Spleen (tissue), 11 donors: ENCODE results near the gene HNF4A. TPM values are rescaled to one million over a fixed set of nuclear protein-coding genes. Genes with fewer than 3 reads are reported as not detected.

Source experiments
- DNase-seq: peaks from one replicate; pipeline ENCODE4 v3.0.0-alpha.2; 2020
- H3K27ac ChIP-seq, 8 donors: fragments of 200-600 bp; sonication (generic) in 7 of 8; 1 replicate in 4 of 8; 2 replicates in 4 of 8; pipeline versions ENCODE4 v1.5.0 to v1.8.0; 2016 to 2021; ENCODE audit warnings: inconsistent platforms in 4 of 8, mild to moderate bottlenecking in 4 of 8, moderate library complexity in 1 of 8
- H3K27me3 ChIP-seq, 7 donors: fragments of 200-600 bp; sonication (generic) in 6 of 7; replicated peaks in 1 of 7; 1 replicate in 4 of 7; 2 replicates in 3 of 7; pipeline versions ENCODE4 v1.5.0 to v1.8.0; 2016 to 2021; ENCODE audit warnings: inconsistent platforms in 3 of 7, mild to moderate bottlenecking in 1 of 7
- H3K36me3 ChIP-seq, 6 donors: fragments of 200-600 bp; sonication (generic) in 5 of 6; 1 replicate in 4 of 6; 2 replicates in 2 of 6; pipeline versions ENCODE4 v1.5.0 to v1.8.0; 2016 to 2021; ENCODE audit warnings: inconsistent platforms in 2 of 6
- H3K4me1 ChIP-seq, 6 donors: fragments of 200-600 bp; sonication (generic) in 5 of 6; 1 replicate in 3 of 6; 2 replicates in 3 of 6; pipeline versions ENCODE4 v1.5.0 to v1.8.0; 2016 to 2021; ENCODE audit warnings: inconsistent platforms in 3 of 6
- H3K4me3 ChIP-seq, 8 donors: fragments of 200-600 bp; sonication (generic) in 7 of 8; 1 replicate in 4 of 8; 2 replicates in 4 of 8; pipeline versions ENCODE4 v1.5.0 to v1.8.0; 2016 to 2021; ENCODE audit warnings: inconsistent platforms in 4 of 8, mild to moderate bottlenecking in 4 of 8, moderate library complexity in 2 of 8
- H3K9me3 ChIP-seq, 8 donors: fragments of 200-600 bp; sonication (generic) in 7 of 8; 1 replicate in 4 of 8; 2 replicates in 4 of 8; pipeline versions ENCODE4 v1.5.0 to v1.8.0; 2016 to 2021; ENCODE audit warnings: inconsistent platforms in 4 of 8
- POLR2A ChIP-seq, 3 donors: fragments of 450-650 bp; IDR thresholded peaks; one replicate each; pipeline ENCODE4 v1.5.1; 2017; ENCODE audit warnings: antibody characterized with exemption in 3 of 3, mild to moderate bottlenecking in 1 of 3
- POLR2AphosphoS5 ChIP-seq, 3 donors: sonication (generic); formaldehyde crosslinking; IDR thresholded peaks; one replicate each; pipeline ENCODE4 v1.5.1; 2017; ENCODE audit warnings: antibody characterized with exemption in 3 of 3
- WGBS, 5 donors: extraction: QIAGEN DNeasy Blood & Tissue Kit in 3 of 5; methylation state at CpG; one replicate each; pipeline versions ENCODE4 v1.1.5 to v1.1.7; 2013 to 2018; 5-methylcytosine and 5-hydroxymethylcytosine counted together
- intact Hi-C: fragments of 100-400 bp; cut with DNase I; formaldehyde crosslinking; loops from one replicate; pipeline ENCODE4 v1.15.0; 2023; ENCODE audit warnings: low total_unique reads
- polyA plus RNA-seq, 3 donors: library from polyadenylated mRNA; stranded (reverse); fragments of 200-250 nt; gene quantifications; one replicate each; pipeline ENCODE4 v1.2.1, GENCODE V29; 2013
- total RNA-seq, 7 donors: library from RNA; depleted of rRNA in 3 of 7; stranded (reverse); fragments of >200 nt in 3 of 7; fragmentation: NEBNext Ultra II Directional in 4 of 7; extraction: Animal tissue kit (Norgen Biotek cat#: 25700) in 4 of 7; gene quantifications; one replicate each; pipeline versions ENCODE4 v1.1.0 to v1.2.1, GENCODE V29; 2016 to 2021
- TF ChIP-seq, protein P1 (sequence below), 11 experiments: fragments of 200-600 bp in 7 of 11; fragments of 450-650 bp in 4 of 11; sonication (generic) in 4 of 11; IDR thresholded peaks in 8 of 11; conservative IDR thresholded peaks in 3 of 11; 1 replicate in 7 of 11; 2 replicates in 4 of 11; pipeline versions ENCODE4 v1.4.0 to v1.8.0; 2016 to 2021; ENCODE audit warnings: antibody characterized with exemption in 11 of 11, inconsistent platforms in 4 of 11, mild to moderate bottlenecking in 1 of 11
- donor health status: healthy with polysubstance abuse.
- donor health status: DM: no; HTN: no; CAD: no; lungs with moderate emphysema.
- donor health status: DM: no; HTN: no; CAD: no.
- donor health status: Bipolar disorder and iron deficiency.
- donor health status: healthy.
- donor health status: DM: no; HTN: no; CAD: no.
- donor health status: DM: yes; HTN: yes; CAD: no.

The HNF4A gene
- total and polyA plus RNA-seq, 10 donors: 0.03 TPM; not detected in 9

DNA sequence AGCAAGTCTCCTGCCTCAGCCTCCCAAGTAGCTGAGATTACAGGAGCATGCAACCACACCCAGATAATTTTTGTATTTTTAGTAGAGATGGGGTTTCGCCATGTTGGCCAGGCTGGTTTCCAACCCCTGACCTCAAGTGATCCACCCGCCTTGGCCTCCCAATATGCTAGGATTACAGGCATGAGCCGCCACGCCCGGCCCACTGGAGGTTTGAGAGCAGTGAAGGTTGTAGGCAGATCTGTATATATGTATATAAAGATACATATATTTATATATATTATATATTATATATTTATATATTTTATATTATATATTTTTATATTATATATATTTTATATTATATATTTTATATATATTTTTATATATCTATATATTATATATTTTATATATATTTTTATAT, 82.0 kb downstream of the HNF4A start:
- Histone ChIP-seq H3K4me3 (no peak overlapping the region), H3K9me3 (no peaks in the 10 kb centered on the region), H3K36me3 (no peaks in the 10 kb centered on the region), H3K27me3 (peaks cover 0 to 34% (median 0%) of the 10 kb centered on the region in 7 donors), H3K4me1 (no peaks in the 10 kb centered on the region), H3K27ac (no peak overlapping the region)
- intact Hi-C loops: no loop called here
- no peak for DNase-seq
- 89 to 98% (median 93%) methylated on average over 5 of the region's 5 CpGs for WGBS, 5 donors
- TF ChIP-seq POLR2A (IDR thresholded peaks at IDR 0.05) (no peak), POLR2AphosphoS5 (IDR thresholded peaks at IDR 0.05) (no peak)
- TF ChIP-seq, protein P1, sequence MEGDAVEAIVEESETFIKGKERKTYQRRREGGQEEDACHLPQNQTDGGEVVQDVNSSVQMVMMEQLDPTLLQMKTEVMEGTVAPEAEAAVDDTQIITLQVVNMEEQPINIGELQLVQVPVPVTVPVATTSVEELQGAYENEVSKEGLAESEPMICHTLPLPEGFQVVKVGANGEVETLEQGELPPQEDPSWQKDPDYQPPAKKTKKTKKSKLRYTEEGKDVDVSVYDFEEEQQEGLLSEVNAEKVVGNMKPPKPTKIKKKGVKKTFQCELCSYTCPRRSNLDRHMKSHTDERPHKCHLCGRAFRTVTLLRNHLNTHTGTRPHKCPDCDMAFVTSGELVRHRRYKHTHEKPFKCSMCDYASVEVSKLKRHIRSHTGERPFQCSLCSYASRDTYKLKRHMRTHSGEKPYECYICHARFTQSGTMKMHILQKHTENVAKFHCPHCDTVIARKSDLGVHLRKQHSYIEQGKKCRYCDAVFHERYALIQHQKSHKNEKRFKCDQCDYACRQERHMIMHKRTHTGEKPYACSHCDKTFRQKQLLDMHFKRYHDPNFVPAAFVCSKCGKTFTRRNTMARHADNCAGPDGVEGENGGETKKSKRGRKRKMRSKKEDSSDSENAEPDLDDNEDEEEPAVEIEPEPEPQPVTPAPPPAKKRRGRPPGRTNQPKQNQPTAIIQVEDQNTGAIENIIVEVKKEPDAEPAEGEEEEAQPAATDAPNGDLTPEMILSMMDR (IDR thresholded peaks at IDR 0.05 in 8 of 11, conservative IDR thresholded peaks at IDR 0.05 in 3 of 11): no peak

DNA sequence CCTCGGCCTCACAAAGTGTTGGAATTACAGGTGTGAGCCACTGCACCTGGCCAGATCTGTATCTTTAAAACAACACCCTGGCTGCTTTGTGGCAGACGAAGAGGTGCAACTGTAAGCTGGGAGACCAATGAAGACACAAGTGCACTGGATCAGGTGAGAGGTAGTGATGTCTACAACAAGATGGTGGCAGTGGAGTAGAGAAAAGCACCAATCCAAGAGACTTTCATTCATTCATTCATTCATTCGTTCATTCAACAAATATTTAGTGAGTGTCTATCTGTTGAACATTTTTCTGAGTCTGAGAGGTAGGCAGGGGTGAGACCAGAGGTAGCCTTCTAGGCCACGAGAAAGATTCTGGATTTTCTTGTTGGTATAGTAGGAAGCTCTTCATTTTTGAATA, 83.3 kb downstream of the HNF4A start:
- whole genome bisulfite sequencing, 5 donors: 85 to 91% (median 88%) methylated on average over 4 of the region's 4 CpGs
- intact Hi-C loops: no loop called here

DNA sequence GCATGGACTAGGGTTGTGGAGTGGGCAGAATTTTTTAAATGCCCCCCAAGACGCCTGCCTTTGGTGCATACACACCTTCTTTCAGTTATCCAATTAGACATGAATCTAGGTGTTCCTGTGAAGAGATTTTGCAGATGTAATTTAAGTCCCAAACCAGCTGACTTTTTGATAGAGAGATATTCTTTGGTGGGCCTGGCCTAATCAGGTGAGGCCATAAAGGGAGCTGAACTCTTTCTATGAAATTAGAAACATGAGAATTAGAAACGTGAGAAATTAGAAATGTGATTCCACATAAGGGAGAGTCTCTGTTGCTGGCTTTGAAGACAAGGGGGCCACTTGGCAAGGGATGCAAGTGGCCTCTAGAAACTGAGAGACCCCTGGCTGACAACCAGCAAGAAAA, 83.8 kb downstream of the HNF4A start:
- H3K27ac ChIP-seq: no peak overlapping the region
- H3K9me3 ChIP-seq: no peaks in the 10 kb centered on the region
- WGBS, 5 donors: 62 to 74% (median 67%) methylated on average over 2 of the region's 2 CpGs
- TF ChIP-seq, protein P1 (IDR thresholded peaks at IDR 0.05 in 8 of 11, conservative IDR thresholded peaks at IDR 0.05 in 3 of 11): no peak
- no peak for TF ChIP-seq POLR2A (IDR thresholded peaks at IDR 0.05)
- no peak for TF ChIP-seq POLR2AphosphoS5 (IDR thresholded peaks at IDR 0.05)
- H3K4me3 ChIP-seq: no peak overlapping the region
- intact Hi-C loops: no loop called here
- no peaks in the 10 kb centered on the region for H3K4me1 ChIP-seq
- H3K27me3 ChIP-seq: peaks cover 0 to 27% (median 0%) of the 10 kb centered on the region in 7 donors
- H3K36me3 ChIP-seq: no peaks in the 10 kb centered on the region
- DNase-seq: no peak

More for the DNA sequence above, 83.3 kb downstream of the HNF4A start:
- Histone ChIP-seq H3K27me3 (peaks cover 0 to 32% (median 0%) of the 10 kb centered on the region in 7 donors), H3K4me3 (no peak overlapping the region), H3K36me3 (no peaks in the 10 kb centered on the region), H3K4me1 (no peaks in the 10 kb centered on the region), H3K9me3 (no peaks in the 10 kb centered on the region), H3K27ac (no peak overlapping the region)
- DNase-seq: no peak
- TF ChIP-seq POLR2AphosphoS5 (IDR thresholded peaks at IDR 0.05) (no peak), POLR2A (IDR thresholded peaks at IDR 0.05) (no peak)
- TF ChIP-seq, protein P1 (IDR thresholded peaks at IDR 0.05 in 8 of 11, conservative IDR thresholded peaks at IDR 0.05 in 3 of 11): no peak

DNA sequence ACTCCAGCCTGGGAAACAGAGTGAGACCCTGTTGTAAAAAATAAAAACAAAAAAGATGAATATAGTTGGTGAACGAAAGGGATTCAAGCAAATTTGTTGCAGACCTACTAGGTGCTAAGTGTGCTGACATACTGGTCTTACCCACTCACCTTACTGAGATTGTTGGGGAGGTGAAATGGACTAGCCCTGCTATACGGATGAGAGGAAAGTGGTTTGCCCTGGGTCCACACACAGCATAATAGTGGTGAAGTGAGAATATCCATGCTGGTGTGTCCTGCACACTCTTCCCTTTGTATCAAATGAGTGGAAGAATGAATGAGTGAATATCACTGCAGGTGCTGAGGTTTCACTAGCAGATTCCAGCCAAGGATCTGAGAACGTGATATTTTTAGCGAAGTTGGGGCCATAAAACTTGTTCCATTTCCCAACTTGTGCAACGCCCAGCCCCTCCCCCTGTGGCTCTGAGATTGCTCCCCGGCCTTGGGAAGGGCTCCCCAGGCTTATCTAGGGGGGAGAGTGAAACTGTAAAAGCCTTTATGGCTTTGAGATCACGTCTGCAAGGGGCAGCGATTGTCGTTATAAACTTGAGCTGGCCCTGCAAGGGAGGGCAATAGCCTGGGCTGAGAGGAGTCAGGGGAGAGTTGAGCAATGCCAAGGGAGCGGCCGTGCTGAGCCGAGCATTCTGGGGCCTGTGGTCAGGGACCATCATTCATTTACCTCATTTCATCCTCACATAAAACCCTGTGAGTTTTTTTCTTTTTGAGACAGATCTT, 87.0 kb downstream of the HNF4A start:
- no peak for DNase-seq
- H3K27me3 ChIP-seq: peaks cover 0 to 16% (median 0%) of the 10 kb centered on the region in 7 donors
- intact Hi-C loops: no loop called here
- whole genome bisulfite sequencing, 5 donors: 41 to 57% (median 47%) methylated on average over 12 of the region's 12 CpGs
- H3K9me3 ChIP-seq: no peaks in the 10 kb centered on the region
- no peaks in the 10 kb centered on the region for H3K36me3 ChIP-seq
- H3K4me3 ChIP-seq: no peak overlapping the region
- H3K27ac ChIP-seq: no peak overlapping the region
- no peaks in the 10 kb centered on the region for H3K4me1 ChIP-seq
- TF ChIP-seq POLR2AphosphoS5 (IDR thresholded peaks at IDR 0.05) (no peak), POLR2A (IDR thresholded peaks at IDR 0.05) (no peak)
- TF ChIP-seq, protein P1 (IDR thresholded peaks at IDR 0.05 in 8 of 11, conservative IDR thresholded peaks at IDR 0.05 in 3 of 11): no peak
